HG03108 (cell line): ENCODE measurements around the gene TBC1D2B.
"Not testable (repeated sequence)": the region's sequence is repeated elsewhere in the genome, so short reads cannot be mapped to it uniquely, and the experiment has no call there.

Experiments
- ATAC-seq: cut with Tn5 transposase; IDR thresholded peaks from one replicate; pipeline ENCODE4 v1.9.1; 2021; ENCODE audit warnings: moderate library complexity; ENCODE audit not compliant: unreplicated experiment

Gene TBC1D2B

DNA sequence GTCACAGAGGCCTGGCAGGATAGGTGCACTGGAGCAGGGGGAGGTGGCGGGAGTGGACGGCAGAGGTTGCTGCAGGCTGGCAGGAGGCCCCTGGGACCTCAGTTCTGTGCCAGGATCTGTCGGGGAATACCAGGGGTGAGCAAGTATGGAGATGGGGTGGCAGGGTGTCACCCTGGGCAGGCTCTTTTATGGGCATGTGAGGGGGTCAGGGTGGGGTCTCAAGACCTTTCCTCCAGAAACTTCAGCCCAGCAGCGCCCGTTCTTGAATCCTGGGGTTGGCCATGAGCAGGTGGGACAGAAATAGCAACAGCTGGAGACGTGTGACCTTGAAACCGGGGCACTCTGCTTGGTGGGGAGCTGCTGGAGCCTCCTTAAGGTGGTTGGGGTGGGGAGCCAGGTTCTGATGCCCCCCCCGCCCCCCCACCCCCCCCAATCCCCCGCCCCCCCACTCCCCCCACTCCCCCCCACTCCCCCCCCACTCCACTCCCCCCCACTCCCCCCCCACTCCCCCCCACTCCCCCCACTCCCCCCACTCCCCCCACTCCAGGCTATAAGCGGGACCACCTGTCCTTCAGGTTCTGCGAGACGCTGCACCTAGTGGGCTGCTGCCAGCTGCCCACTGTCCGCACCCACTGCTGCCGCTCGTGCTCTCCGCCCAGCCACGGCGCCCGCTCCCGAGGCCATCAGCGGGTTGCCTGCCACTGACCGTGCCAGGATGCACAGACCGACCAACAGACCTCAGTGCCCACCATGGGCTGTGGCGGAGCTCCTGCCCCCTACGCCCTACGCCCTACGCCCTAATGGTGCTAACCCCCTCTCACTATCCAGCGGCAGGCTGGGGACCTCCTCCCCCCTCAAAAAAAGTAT is 84.9 kb downstream of the TBC1D2B start:
- no peak for ATAC-seq

DNA sequence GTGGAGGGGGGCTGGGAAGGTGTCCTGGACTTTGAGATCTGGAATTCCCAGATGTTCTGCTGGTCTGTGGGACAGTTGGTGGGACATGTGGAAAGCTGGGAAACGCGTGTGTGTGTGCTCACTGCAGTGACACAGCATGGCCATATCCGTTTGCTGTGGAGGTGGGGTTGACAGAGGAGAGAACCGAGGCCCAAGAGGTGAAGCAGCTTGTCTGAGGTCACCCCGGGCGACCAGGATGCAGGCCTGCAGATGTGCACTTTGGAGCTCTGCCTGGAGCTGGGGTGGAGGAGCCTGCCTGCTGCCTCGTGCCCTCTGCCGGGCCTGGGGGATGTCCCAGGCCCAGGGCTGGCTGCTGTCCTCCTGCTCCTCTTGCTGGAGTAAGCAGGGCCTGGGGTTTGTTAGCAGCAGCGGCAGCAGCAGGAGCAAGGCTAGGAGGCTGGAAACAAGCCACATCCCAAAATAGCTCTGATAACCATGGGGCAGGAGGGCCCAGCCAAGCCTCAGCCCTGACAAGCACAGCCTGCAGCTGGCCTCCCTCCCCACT is 85.8 kb downstream of the TBC1D2B start:
- ATAC-seq: not testable (repeated sequence)

DNA sequence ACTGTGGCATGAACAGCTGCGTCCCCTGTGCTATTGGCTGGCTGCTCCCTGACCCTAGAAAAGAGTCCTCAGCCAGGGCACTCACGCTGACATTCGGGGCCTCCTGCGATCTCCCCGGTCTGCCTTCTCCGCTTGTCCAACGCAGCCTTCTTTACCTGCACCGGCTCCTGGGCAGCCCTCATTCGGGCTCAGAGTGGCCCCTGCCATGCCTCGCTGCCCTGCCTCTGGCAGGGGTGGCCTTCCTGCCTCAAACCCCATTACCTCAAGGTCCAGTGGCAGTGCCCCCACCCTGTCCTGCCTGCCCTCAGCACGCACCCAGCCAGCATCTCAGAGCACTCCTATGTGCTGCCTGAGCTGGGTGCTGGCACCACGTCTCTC is 86.5 kb downstream of the TBC1D2B start:
- no peak for ATAC-seq

DNA sequence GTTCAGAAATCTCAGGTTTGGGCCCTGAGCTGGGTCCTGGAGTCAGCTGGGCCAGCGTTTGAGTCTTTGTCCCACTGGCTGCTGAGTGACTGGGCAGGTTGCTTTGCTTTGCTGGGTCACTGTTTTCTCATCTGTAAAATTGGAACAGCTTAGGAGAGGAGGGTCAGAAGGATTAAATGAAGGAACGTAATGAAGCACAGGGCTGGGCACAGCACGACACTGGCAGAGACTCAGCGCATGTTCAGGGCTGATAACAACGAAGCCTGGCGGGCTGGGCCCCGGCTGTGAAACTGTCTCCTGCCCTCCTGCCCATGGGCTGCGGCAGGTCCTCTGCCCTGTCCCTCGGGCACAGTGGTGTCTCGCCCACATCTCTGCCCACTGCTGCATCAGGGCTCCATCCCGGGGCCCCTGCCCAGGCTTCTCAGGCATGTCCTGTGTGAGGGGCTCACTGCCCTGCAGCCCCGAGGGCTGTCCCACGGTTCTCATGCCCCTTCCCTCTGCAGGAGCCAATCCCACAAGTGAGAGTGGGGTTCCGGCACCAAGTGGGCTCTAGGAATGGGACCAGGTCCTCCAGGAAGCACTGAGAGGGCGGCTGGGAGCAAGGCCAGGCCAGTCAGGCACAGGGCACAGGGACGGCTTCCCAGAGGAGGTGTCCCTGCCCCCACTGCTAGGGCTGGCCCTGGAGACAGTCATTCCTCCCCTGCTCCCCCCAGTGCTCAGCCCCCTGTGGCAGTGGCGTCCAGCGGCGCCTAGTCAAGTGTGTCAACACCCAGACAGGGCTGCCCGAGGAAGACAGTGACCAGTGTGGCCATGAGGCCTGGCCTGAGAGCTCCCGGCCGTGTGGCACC is 88.0 kb downstream of the TBC1D2B start:
- no peak for ATAC-seq

DNA sequence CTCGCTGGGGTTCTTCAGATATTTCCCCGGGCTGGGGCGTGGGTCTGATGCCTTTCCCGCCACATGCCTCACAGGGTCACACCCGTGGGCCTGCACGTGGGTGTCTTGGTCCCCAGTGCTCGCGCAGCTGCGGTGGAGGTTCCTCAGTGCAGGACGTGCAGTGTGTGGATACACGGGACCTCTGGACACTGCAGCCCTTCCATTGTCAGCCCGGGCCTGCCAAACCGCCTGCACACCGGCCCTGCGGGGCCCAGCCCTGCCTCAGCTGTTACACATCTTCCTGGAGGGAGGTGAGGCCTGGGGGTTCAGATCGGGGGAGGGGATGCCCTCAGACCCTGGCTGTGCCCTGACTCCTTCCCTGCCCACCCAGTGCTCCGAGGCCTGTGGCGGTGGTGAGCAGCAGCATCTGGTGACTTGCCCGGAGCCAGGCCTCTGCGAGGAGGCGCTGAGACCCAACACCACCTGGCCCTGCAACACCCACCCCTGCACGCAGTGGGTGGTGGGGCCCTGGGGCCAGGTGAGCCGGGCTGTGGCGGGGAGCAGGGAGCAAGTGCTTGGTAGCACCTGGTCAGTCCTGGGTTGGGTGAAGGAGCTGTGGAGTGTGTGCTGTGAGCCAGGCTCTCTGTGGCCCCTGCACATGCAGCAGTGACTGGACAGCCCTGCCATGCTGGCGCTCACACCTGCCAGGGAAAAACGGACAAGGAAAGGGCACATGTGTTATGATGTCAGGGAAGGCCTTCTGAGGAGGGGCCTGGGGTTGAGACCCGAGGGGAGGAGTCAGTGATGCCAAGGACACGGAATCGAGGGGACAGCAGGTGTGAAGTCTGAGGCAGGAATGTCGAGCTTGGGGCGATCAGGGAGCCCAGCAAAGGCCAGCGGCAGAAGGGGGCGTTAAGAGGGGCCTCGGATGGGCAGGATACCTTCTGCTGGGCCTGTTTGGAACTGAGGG is 88.9 kb downstream of the TBC1D2B start:
- no peak for ATAC-seq

DNA sequence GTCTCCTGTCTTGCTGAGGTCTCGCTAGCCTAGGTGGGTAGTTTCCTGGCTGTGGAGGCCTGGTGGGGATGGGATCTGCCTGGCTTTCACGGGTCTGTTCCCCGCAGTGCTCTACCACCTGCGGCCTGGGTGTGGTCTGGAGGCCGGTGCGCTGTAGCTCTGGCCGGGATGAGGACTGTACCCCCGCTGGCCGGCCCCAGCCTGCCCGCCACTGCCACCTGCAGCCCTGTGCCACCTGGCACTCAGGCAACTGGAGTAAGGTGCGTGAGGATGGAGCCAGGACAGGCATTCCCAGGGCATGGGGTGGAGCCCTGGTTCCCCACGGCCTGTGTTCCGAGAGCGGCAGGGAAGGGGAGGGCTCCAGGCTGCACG is 89.8 kb downstream of the TBC1D2B start:
- not testable (repeated sequence) for ATAC-seq

DNA sequence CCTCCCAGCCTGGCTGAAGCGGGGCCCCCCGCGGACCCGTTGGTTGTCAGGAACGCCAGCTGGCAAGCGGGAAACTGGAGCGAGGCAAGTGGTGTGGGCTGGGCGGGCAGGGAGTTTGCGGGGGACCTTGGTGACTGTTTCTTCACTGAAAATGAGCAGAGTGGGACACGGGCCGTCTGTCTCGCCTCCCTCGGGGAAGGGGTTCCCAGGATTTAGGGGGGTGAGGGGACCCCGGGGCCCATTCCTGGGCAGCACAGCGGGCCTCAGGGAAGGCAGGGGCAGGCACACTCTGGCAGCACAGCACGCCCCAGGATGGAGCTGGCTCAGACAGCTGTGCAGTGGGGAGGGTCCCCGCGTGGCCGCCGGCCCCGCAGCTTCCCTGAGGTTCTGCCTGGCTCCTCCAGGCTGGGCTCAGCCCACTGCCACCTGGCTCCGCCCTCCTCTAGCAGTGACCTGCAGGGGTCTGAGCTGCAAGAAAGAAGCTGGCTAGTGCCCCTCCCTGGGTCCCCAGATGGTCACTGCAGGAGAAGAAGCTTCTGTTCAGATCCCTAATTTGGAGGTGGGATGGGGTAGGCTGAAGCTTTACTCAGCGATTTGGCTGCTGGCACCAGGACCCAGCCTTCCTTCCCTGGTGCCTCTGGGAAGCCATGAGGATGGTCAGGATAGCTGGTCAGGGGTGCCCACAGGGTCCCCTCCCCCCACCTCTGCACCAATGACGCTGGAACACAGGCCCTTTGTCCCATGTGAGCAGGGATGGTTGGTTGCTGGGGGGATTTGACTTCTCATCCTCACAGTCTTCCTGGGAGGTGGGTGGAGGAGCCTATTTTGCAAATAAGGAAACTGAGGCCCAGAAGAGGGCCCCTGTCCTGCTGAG is 90.4 kb downstream of the TBC1D2B start:
- ATAC-seq: no peak

DNA sequence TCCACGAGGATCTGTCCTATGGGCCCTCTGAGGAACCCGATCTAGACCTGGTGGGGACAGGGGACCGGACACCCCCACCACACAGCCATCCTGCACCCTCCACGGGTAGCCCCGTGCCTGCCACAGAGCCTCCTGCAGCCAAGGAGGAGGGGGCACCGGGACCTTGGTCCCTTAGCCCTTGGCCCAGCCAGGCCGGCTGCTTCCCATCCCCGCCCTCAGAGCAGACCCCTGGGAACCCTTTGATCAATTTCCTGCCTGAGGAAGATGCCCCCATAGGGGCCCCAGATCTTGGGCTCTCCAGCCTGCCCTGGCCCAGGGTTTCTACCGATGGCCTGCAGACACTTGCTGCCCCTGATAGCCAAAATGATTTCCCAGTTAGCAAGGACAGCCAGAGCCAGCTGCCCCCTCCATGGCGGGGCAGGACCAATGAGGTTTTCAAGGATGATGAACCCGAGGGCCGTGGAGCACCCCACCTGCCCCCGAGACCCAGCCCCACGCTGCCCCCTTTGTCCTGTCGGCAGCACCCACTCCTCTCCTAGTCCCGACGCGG is 91.5 kb downstream of the TBC1D2B start:
- ATAC-seq: no peak

DNA sequence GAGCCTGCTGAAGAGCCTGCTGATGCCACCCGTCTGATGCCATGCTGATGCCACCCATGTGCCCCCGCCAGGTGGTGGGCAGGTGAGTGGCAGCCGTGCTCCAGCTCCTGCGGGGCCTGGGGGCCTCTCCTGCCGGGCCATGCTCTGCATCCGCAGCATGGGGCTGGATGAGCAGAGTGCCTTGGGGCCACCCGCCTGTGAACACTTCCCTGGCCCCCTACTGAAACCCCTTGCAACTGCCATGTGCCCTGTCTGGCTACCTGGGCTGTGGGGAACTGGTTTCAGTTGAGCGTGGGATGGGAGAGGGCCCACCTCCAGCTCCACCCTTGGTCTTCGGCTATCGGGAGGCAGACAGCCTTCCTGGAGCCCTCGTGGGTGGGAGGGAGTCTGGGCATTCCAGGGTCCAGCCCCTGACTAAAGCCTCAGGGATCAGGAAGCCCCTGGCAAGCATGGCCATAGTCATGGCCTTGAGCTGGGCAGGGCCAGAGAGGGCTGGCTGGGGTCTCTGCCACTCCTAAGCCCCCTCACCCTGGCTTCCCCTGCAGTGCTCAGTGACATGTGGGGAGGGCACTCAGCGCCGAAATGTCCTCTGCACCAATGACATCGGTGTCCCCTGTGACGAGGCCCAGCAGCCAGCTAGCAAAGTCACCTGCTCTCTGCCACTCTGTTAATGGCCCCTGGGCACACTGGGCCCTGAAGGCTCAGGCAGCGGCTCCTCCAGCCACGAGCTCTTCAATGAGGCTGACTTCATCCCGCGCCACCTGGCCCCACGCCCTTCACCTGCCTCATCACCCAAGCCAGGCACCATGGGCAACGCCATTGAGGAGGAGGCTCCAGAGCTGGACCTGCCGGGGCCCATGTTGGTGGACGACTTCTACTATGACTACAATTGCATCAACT is 92.2 kb downstream of the TBC1D2B start:
- ATAC-seq: no peak

DNA sequence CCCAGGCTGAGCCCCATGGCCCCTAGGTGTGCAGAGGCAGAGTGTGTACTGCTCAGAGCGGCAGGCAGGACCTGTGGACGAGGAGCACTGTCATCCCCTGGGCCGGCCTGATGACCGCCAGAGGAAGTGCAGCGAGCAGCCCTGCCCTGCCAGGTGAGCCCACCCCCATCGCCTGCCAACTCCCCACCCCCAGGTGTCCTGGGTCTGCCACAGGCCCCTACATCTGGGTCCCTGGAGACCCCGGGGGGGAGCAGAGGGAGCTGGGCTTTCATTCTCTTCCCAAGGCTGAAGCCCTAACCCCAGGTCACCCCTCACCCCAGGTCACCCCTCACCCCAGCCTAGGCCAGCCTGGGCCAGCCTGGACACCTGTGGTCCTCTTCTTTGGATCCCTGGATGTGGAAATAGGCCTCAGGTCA is 93.1 kb downstream of the TBC1D2B start:
- ATAC-seq: no peak

DNA sequence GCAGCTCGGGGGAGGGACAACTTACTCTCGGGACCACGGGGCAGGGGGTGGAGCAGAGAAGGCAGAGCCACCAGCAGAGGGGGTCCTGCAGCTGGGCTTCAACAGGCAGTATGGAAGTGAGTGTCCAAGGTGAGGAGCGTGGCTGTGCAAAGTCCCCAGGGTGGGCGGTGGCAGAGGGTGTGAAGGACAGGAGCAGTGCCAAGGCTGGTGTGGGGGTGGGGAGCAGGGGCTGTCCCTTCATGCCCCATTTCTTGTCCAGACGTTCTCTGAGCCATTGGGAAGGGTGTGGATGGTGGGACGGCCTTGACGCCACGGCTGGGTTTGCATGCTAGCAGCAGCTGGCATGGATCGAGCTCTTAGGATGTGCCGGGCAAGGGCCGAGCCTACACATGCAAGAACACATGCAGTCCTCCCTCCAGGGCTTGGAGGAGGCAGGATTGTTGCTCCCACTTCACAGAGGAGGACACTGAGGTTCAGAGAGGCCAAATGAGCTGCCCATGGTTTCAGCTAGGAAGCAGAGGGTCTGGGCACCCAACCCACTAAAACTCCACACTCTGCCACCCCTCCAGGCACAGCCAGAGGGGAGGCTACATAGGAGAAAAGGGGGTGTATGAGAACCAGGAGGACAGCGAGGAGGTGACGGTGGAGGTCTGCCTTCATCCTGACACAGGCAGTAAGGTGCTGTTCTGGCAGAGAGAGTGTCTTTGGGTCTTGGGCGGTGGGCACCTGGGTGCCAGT is 93.6 kb downstream of the TBC1D2B start:
- ATAC-seq: no peak

DNA sequence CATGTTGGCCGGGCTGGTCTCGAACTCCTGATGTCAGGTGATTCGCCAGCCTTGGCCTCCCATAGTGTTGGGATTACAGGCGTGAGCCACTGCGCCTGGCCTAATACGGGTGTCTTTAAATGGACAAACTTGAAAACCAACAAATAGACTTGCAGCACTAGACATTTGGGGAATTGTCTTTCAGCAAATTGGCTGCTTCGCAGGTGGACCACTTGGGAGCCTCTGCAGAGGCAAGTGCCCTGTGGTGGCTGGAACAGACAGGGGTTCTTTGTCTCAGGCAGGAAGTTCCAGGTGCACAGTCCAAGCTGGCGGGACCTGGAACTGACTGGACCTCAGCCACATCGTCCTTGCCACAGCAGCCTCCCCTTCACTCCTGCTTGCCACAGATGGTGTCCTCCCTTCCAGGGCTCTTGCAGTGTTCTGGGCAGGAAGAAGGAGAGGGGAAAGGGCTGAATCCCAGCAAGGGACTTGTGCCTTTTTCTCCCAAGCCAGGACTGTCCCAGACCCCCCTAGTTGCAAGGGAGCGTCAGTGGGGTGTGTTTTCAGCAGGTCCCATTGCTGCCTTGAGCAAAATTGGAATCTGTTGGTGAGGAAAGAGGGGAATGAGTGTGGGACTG is 94.3 kb downstream of the TBC1D2B start:
- ATAC-seq: no peak

DNA sequence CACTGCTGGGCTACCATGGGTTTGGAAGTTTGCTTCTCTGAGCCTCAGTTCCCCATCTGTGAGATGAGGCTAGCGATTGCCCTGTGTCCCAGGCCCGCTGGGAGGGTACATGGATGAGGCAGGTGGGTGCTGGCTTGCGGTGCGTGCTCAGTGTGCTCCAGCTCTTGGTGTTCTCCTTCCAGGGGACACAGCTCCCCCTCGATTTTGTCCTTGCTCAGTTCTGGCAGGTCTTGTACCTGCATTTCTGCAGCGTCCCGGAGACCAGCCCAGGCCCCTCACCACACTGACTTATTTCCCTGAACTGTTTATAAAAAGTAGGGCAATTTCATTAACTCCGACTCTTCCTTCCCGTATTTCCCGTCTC is 95.4 kb downstream of the TBC1D2B start:
- no peak for ATAC-seq

DNA sequence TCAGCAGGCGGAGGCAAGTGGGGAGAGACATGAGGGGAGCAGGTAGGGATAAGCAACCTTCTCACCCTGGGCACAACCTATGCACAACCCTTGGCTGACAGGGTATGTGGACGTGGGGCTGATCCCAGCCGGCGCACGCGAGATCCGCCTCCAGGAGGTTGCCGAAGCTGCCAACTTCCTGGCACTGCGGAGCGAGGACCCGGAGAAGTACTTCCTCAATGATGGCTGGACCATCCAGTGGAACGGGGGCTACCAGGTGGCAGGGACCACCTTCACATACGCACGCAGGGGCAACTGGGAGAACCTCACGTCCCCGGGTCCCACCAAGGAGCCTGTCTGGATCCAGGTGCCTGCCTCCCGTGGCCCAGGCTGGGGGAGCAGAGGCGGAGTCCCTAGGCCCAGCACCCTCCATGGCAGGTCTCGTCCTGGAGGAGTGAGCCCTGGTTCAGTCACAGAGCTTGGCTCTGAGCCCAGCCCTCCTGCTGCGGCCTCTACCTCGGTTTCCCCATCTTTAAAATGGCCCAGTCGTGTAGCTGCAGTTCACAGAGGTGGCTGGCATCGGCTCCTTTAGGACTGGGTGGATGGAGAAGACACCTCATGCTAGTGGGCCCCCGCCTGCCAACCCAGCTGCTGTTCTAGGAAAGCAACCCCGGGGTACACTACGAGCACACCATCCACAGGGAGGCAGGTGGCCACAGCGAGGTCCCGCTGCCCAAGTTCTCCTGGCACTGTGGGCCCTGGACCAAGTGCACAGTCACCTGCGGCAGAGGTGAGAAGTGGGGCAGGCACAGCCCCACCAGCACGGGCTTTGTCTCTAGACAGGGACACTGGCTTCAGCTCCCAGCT is 96.0 kb downstream of the TBC1D2B start:
- no peak for ATAC-seq

DNA sequence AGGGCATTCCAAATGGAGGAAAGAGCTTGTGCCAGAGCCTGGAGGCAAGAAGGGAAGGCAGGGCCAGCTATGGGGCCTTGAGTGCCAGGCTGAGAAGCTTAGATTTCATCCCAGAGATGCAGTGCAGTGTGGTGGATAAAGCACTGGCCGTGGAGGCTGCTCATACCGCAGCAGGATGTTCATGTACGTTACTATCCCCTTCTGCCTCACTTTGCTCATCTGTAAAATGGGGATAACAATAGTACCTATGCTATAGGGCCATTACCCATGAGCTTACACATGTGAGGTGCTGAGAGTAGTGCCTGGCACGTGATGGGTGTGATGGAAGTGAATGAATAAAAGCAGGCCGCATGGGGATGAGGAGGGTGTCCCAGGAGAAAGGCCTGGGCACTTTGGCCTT is 96.8 kb downstream of the TBC1D2B start:
- ATAC-seq: not testable (repeated sequence)

DNA sequence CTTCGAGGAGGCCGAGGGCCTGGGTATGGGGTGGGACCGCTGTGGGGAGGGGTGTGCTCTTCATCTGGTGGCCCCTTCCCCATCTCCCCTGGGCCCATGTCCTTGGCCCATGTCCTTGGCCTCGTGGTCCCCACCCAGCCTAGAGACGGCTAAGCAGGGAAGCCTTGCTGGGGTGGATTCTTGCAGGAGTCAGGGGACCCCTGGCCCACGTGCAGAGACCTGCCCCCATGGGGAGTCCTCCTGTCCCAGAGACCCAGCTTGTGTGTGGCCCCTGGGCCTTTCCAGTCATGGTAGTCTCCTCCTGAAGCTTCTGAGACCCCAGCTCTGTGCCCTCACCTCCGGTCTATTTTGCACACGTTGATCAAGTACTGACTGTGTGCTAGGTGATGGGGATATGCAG is 97.4 kb downstream of the TBC1D2B start:
- ATAC-seq: no peak
